Stimulated activated CD4-positive, alpha-beta T cell treated with anti-CD3 and anti-CD28 coated beads, Interleukin-1b, Interleukin-23, amount 100 ng/mL, for 1 hour (primary cell): Measurements from ENCODE around the gene ABCC1.
"Not testable (repeated sequence)": the region's sequence is repeated elsewhere in the genome, so short reads cannot be mapped to it uniquely, and the experiment has no call there.

ENCODE experiments used
- DNase-seq, 2 donors: peaks; one replicate each; pipeline ENCODE4 v3.0.0-alpha.2; 2020; ENCODE audit warnings: low read depth in 2 of 2

ABCC1 gene

GRCh38 chr16:16082255-16082654 lies 132.8 kb downstream of the ABCC1 start:
- DNase-seq: no peak

GRCh38 chr16:16083421-16084156 lies 134.2 kb downstream of the ABCC1 start:
- no peak for DNase-seq

GRCh38 chr16:16084874-16085273 lies 135.5 kb downstream of the ABCC1 start:
- DNase-seq: no peak

- DNase-seq: no peak
Measured at GRCh38 chr16:16086653-16087446, 137.4 kb downstream of the ABCC1 start.

GRCh38 chr16:16090238-16090637 lies 140.8 kb downstream of the ABCC1 start:
- DNase-seq: no peak

GRCh38 chr16:16092925-16093627 lies 143.7 kb downstream of the ABCC1 start:
- no peak for DNase-seq

- no peak for DNase-seq
Measured at GRCh38 chr16:16093628-16094332, 144.4 kb downstream of the ABCC1 start.

GRCh38 chr16:16095646-16096045 lies 146.2 kb downstream of the ABCC1 start:
- no peak for DNase-seq

- DNase-seq: no peak
Measured at GRCh38 chr16:16096121-16096857, 146.9 kb downstream of the ABCC1 start.

- no peak for DNase-seq
Measured at GRCh38 chr16:16096858-16097213, 147.4 kb downstream of the ABCC1 start.

- no peak for DNase-seq
Measured at GRCh38 chr16:16099320-16099719, 149.9 kb downstream of the ABCC1 start.

GRCh38 chr16:16100631-16101030 lies 151.2 kb downstream of the ABCC1 start:
- DNase-seq: no peak

GRCh38 chr16:16101585-16101984 lies 152.2 kb downstream of the ABCC1 start:
- DNase-seq: no peak

- DNase-seq: no peak
Measured at GRCh38 chr16:16102738-16103137, 153.3 kb downstream of the ABCC1 start.

- DNase-seq: not testable (repeated sequence)
Measured at GRCh38 chr16:16104132-16104803, 154.9 kb downstream of the ABCC1 start.

GRCh38 chr16:16104804-16105141 lies 155.4 kb downstream of the ABCC1 start:
- DNase-seq: not testable (repeated sequence)

- DNase-seq: no peak
Measured at GRCh38 chr16:16105646-16106045, 156.2 kb downstream of the ABCC1 start.

- DNase-seq: no peak
Measured at GRCh38 chr16:16106466-16106865, 157.1 kb downstream of the ABCC1 start.

- DNase-seq: no peak
Measured at GRCh38 chr16:16107839-16108238, 158.4 kb downstream of the ABCC1 start.

GRCh38 chr16:16108759-16109158 lies 159.3 kb downstream of the ABCC1 start:
- DNase-seq: no peak
